ENCODE data around the gene CRLF1. TPM values are rescaled to one million over a fixed set of nuclear protein-coding genes. Genes with fewer than 3 reads are reported as not detected.

CRLF1 gene
- total and polyA plus RNA-seq, 10 of the 15 experiments (the other 5 are each of a cell fraction or from before 2014, with no cell fraction given) = 0.10 to 1.2 (median 0.49) TPM; not detected in 4

DNA sequence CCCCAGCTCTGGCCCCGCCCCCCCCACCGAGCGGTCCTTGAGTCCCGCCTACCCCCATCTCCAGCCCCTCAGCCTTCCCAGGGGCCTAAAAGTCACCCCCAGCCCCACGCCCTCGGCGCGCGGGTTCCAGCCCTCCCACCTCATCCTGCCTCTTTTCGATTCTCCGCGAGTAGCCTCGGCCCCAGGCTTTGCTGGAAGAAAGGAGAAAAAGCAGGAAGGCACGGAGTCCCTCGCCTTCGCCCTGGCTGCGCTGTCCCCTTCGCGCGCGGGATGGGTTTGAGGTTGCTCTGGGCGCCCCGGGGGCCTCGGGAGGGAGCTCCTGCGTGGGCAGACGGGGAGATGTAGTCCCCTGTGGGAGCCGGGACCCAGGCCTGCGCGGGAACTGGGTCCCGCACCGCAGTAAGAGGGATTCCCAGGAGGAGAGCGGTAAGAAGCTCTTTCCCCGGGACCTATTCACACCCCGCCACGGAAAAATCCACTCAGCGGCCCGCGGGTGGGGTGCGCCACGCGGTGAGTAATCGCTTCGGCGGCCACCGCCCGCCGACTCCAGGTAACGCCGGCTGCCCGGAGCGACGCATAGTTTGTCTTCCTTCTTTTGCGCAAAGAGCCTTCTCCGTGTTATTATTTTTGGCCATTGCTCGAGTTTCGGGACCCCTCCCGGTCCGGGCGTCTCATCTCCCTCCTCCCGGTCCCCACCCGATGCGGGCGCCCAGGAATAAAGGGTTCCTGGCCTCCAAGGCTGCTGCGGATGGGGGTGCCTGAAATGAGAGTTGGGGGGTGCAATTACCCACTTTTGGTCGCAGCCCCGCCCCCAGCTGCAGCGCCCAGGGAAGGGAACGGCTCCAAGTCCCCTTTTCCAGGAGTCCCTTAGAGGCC, 865 bp upstream of the CRLF1 start:
- no peak for DNase-seq (ENCODE audit: low read depth, low spot score)
- Histone ChIP-seq H3K4me2 (ENCODE audit: control insufficient read depth, insufficient read depth) (no peak overlapping the region), H3K4me1 (ENCODE audit: control insufficient read depth, insufficient read depth, low read length) (no peaks in the 10 kb centered on the region), H3K27ac (ENCODE audit: control insufficient read depth, insufficient read depth) (no peak overlapping the region), H2AFZ (ENCODE audit: control insufficient read depth, low read depth, low read length) (no peak overlapping the region), H3K4me3 (no peak overlapping the region), H3K36me3 (ENCODE audit: control insufficient read depth in 2 of 2, insufficient read depth in 2 of 2, low read length in 1 of 2) (no peaks in the 10 kb centered on the region), H3K9me3 (replicated peaks; ENCODE audit: control insufficient read depth, insufficient read depth, low read length) (no peaks in the 10 kb centered on the region), H3K9ac (ENCODE audit: control insufficient read depth, insufficient read depth, low read length) (no peak overlapping the region), H4K20me1 (ENCODE audit: control insufficient read depth, insufficient read depth) (no peaks in the 10 kb centered on the region; the same call in none of the 2 replicates), H3K27me3 (replicated peaks in 1 of 2; ENCODE audit: control insufficient read depth in 2 of 2, insufficient read depth in 2 of 2, low read length in 1 of 2) (peaks cover 29 to 33% of the 10 kb centered on the region in 2 experiments), H3K79me2 (ENCODE audit: control insufficient read depth, insufficient read depth, low read length) (no peaks in the 10 kb centered on the region)
- no peak for ATAC-seq
- no peak for FAIRE-seq
- ChIA-PET CTCF (interaction anchor here (0.7 kb wide), 1 partner anchor 96 kb away, joined by 3 read pairs; no protein-coding TSS in a partner anchor), SMC1A (ENCODE audit: uncharacterized antibody, unreplicated experiment) (no interaction called here), RAD21 (ENCODE audit: unreplicated experiment) (no interaction called here), POLR2A (no interaction called here)
- no TSS peak for BruUV-seq (replicated peaks)
- intact Hi-C loops (cut with micrococcal nuclease; ENCODE audit: unreplicated experiment) (no loop called here), in situ Hi-C loops (cut with MboI) (no loop called here)
- TF ChIP-seq ZNF207 (IDR thresholded peaks at IDR 0.05; ENCODE audit: borderline replicate concordance) (no peak), ZNF217 (IDR thresholded peaks at IDR 0.05) (no peak), SP1 (IDR thresholded peaks at IDR 0.05; ENCODE audit: low read depth, low read length) (no peak), SUZ12 (IDR thresholded peaks at IDR 0.05; ENCODE audit: unreplicated experiment) (peak; percentile 38)
- TF ChIP-seq, protein P1, sequence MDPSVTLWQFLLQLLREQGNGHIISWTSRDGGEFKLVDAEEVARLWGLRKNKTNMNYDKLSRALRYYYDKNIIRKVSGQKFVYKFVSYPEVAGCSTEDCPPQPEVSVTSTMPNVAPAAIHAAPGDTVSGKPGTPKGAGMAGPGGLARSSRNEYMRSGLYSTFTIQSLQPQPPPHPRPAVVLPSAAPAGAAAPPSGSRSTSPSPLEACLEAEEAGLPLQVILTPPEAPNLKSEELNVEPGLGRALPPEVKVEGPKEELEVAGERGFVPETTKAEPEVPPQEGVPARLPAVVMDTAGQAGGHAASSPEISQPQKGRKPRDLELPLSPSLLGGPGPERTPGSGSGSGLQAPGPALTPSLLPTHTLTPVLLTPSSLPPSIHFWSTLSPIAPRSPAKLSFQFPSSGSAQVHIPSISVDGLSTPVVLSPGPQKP (IDR thresholded peaks at IDR 0.05; ENCODE audit: low read depth, low read length) = no peak
- 5% methylated on average over 57 of the region's 68 CpGs for WGBS (ENCODE audit: insufficient coverage, insufficient replicate concordance, low lambda C conversion rate, missing lambda C conversion rate)
